ENCODE measurements around the gene MICAL3.

MICAL3 gene

DNA sequence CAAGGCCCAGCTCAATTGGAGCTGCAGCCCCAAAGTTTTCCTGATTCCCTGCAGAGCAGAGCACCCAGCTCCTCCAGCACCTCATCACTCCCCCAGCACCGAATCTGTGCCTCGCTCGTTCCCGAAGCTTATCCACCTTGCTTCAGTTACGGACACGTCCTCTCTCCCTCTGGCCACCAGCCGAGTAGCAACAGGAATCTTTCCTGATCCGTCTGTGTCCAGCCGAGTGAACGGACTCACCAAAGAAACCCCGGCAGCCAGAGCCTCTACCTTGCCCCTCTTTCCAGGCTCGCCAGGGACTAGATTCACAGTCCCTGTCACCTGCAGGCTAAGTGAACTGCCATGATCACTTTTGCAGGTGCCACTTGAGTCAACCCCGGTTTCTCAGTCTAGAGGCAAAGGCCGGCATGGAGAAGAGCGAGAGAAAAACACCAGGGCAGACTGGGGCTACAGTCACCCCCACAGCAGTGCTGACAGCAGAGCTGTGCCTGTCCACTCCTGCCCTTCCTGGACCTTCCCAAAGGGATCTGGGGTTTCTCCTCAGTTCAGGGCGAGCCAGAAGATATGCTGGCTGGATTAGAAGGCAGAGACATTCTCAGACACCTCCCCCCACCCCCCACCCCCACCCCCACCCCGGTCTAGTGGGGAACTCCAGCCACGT, 282.4 kb downstream of the MICAL3 start:
- FAIRE-seq: no peak

DNA sequence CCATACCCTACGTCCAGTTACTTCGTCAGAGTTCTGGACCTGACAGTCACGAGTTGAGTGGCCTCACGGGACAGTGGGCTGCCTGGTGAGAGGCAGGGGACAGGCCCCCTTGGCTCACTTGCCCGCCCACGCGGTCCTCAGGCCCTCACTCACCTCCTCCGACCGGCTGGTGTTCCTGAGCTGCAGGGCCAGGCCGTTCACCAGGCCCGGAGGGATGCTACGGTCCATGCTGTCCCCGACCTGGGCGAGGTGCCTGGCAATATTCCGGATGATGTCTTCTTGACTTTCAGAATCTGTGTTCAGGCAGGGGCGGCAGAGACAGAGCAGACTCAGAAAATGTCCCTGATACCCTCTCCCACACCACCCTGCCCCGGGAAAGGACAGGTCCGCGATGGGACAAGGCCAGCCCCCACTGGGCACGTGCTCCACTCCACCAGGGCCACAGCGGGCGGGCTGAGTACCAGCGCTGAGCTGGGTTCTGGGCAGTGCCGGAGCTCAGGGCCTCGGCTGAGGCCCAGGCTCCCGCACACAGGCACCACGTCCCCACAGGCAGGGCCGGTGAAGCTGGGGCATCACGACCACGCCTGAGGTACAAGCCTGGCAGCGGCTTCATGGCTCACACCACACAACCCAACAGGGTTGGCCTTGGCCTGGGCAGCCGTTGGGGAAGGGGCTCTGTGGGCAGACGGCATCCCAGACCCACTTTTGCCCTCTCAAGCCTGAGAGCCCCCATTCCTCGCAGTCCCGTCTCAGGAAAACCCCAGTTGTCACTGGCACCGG, 285.0 kb downstream of the MICAL3 start:
- no peak for FAIRE-seq

DNA sequence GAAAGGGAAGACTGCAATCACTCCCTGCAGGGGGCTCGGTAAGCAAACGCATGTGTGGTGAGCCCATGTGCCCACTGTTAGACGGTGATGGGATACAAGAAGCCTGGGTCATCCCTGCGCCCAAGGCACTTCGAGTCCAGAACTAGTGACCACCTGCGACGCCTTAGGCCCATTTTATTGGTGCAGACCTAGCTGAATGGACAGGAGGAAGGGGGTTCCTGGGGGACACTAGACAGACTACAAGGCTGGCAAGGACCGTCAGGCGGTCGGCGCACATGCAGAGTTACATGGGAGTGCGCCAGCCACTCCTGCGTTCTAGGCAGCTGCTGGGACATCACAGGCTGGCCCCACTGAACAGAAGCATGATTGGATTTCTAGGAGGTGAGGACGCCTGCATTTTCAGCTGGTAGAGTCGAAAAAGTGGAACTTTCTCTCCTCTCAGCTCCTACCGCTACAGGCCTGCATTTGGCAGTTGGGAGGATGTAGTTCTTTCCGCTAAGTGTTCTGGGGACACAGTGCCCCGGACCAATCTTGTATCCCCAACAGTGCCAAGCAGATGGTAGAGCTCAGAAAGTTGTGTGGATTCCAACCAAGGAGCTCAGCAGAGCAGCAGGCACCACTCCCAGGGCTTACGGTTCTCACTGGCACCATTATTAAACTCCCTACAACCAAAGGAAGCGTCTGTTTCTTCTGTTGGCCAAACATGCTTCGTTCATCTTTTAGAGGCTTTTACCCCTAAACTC, 285.8 kb downstream of the MICAL3 start:
- no peak for FAIRE-seq
